Right lobe of liver (tissue), 6 donors: ENCODE measurements around the gene ATP5F1D. TPM values are rescaled to one million over a fixed set of nuclear protein-coding genes. Genes with fewer than 3 reads are reported as not detected.

Experiments
- ATAC-seq, 4 donors: fragments of 200-7000 bp; cut with Tn5 transposase; one replicate each; pipeline ENCODE4 v1.9.1; 2020; ENCODE audit warnings: mild to moderate bottlenecking in 4 of 4, moderate library complexity in 4 of 4
- DNase-seq, 3 donors: peaks; one replicate each; pipeline ENCODE4 v3.0.0-alpha.2; 2020
- H3K27ac ChIP-seq, 3 donors: fragments of 200-600 bp; one replicate each; pipeline ENCODE4 v1.8.0; 2022
- H3K27me3 ChIP-seq, 2 donors: fragments of 200-600 bp; one replicate each; pipeline ENCODE4 v1.8.0; 2022
- H3K36me3 ChIP-seq, 4 donors: fragments of 200-600 bp; sonication (generic) in 1 of 4; one replicate each; pipeline versions ENCODE4 v1.5.1 to v1.8.0; 2017 to 2022; ENCODE audit warnings: control low read depth in 1 of 4
- H3K4me1 ChIP-seq, 4 donors: fragments of 200-600 bp; sonication (generic) in 1 of 4; one replicate each; pipeline versions ENCODE4 v1.5.1 to v1.8.0; 2017 to 2022; ENCODE audit warnings: control low read depth in 1 of 4
- H3K4me3 ChIP-seq, 3 donors: fragments of 200-600 bp; one replicate each; pipeline ENCODE4 v1.8.0; 2022
- H3K9me3 ChIP-seq, 4 donors: fragments of 200-600 bp; sonication (generic) in 1 of 4; one replicate each; pipeline versions ENCODE4 v1.5.1 to v1.8.0; 2017 to 2022; ENCODE audit warnings: control low read depth in 1 of 4
- POLR2A ChIP-seq: fragments of 450-650 bp; IDR thresholded peaks from one replicate; pipeline ENCODE4 v1.6.1; 2017; ENCODE audit warnings: antibody characterized with exemption, mild to moderate bottlenecking
- whole genome bisulfite sequencing: methylation state at CpG from one replicate; pipeline ENCODE4 v1.1.6; 2018; ENCODE audit warnings: low coverage, low lambda C conversion rate; ENCODE audit not compliant: insufficient coverage; ENCODE audit errors: missing lambda C conversion rate; 5-methylcytosine and 5-hydroxymethylcytosine counted together
- intact Hi-C, 2 donors: fragments of 100-400 bp; cut with DNase I; formaldehyde crosslinking; loops; one replicate each; pipeline versions ENCODE4 v1.11.2 to v1.14.1; 2022
- total RNA-seq, 6 experiments: library from RNA; depleted of rRNA in 2 of 6; stranded (reverse); fragments of >200 nt in 2 of 6; fragmentation: NEBNext Ultra II Directional in 3 of 6; extraction: Animal tissue kit (Norgen Biotek cat#: 25700) in 3 of 6; gene quantifications; one replicate each; pipeline versions ENCODE4 v1.1.0 to v1.2.4, GENCODE V29; 2016 to 2023
- TF ChIP-seq, protein P1 (sequence below), 4 donors: fragments of 200-600 bp in 3 of 4; fragments of 450-650 bp in 1 of 4; IDR thresholded peaks; one replicate each; pipeline versions ENCODE4 v1.5.1 to v1.8.0; 2016 to 2022; ENCODE audit warnings: antibody characterized with exemption in 4 of 4, mild to moderate bottlenecking in 2 of 4
- donor health status: DM: no; HTN: yes; CAD: no.
- donor health status: DM: no; HTN: no; CAD: no.
- donor health status: DM: no; HTN: no; CAD: no.
- donor health status: DM: no; HTN: yes; CAD: no.
- donor health status: DM: no; HTN: yes; CAD: no.

Gene ATP5F1D
- total RNA-seq, 6 experiments from 2014 or later: 98.1 to 240 (median 137) TPM

DNA sequence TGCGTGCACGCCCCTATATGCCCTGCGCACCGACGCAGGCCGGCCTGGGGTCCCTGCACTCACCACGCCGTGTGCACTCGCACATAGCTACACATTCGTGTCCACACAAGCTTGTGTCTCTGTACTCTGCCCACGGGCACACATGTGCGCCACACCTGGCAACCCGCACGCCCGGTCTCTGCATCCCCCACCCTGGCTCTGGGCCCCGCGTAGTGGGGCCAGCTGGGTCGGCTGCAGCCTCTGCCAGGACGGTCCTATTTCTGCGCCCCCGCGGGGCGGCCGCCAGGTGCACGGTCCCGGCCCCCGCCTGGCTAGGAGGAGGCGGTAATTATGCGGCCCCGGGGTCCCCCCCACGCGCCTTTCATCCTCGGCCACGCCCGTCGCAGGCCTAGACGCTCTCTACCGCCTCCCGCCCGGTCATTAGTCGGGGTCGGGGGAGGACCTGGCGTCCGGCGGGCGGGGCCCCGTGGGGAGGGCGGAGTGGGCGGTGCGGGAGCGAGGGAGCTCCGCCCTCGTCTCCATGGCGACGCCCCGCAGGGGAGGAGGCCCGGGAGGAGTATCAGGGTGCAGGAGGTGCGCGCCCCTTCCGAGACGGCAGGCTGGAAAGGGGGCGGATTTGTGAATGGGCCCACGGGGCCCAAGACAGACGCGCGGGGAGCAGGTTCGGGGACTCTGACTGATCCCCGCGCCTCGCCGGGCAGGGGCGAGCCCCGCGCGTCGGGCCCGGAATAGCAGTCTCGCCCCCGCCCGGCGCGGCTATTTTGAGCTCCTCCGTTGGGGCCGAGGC lies 24.8 kb downstream of the ATP5F1D start:
- Histone ChIP-seq H3K27me3 (no peaks in the 10 kb centered on the region), H3K27ac (peak overlapping the region; percentile 36 to 68 (median 47)), H3K9me3 (no peaks in the 10 kb centered on the region), H3K4me3 (peak overlapping the region; percentile 50 to 61 (median 50)), H3K36me3 (peaks cover 0 to 7% (median 5%) of the 10 kb centered on the region in 4 donors), H3K4me1 (peaks cover 0 to 52% (median 23%) of the 10 kb centered on the region in 4 donors)
- WGBS: 2% methylated on average over 21 of the region's 84 CpGs
- peak; percentile 11 for TF ChIP-seq POLR2A
- TF ChIP-seq, protein P1, sequence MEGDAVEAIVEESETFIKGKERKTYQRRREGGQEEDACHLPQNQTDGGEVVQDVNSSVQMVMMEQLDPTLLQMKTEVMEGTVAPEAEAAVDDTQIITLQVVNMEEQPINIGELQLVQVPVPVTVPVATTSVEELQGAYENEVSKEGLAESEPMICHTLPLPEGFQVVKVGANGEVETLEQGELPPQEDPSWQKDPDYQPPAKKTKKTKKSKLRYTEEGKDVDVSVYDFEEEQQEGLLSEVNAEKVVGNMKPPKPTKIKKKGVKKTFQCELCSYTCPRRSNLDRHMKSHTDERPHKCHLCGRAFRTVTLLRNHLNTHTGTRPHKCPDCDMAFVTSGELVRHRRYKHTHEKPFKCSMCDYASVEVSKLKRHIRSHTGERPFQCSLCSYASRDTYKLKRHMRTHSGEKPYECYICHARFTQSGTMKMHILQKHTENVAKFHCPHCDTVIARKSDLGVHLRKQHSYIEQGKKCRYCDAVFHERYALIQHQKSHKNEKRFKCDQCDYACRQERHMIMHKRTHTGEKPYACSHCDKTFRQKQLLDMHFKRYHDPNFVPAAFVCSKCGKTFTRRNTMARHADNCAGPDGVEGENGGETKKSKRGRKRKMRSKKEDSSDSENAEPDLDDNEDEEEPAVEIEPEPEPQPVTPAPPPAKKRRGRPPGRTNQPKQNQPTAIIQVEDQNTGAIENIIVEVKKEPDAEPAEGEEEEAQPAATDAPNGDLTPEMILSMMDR (IDR thresholded peaks at IDR 0.05): no peak
- DNase-seq: peak; percentile 95 to 96 (median 96)
- intact Hi-C loops: no loop called here
- ATAC-seq: peak; percentile 42 to 60 (median 54)

DNA sequence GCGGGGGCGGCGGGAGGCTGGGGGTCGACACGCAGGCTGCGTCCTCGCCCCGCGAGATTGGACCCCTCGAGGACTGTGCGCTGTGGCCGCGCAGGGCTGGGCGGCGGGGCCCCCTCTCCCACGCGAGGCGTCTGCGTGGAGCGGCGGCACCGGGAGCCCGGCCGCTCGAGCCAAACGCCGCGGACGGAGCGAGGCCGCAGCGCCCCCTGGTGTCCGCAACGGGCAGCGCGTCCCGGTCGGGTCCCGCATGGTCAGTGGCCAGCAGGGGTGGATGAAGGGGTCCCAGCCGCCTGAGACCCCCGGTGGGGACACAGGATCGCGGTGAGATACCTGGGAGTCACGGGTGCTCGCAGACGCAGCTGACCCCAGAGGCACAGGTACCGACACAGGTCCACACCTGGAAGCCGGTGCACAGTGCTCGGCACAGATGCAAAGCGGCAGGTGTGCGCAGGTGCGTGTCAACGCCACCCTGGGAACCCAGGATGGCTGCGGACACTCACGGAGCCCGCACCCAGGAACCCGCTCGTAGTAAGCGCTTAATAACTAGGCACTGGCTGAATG lies 25.4 kb downstream of the ATP5F1D start:
- Histone ChIP-seq H3K27ac (peak overlapping the region; percentile 36 to 68 (median 47)), H3K4me1 (peaks cover 0 to 52% (median 23%) of the 10 kb centered on the region in 4 donors), H3K27me3 (no peaks in the 10 kb centered on the region), H3K36me3 (peaks cover 3 to 13% (median 8%) of the 10 kb centered on the region in 4 donors), H3K4me3 (peak overlapping the region; percentile 50 to 61 (median 50)), H3K9me3 (no peaks in the 10 kb centered on the region)
- DNase-seq: peak; percentile 80 to 84 (median 80)
- peak; percentile 5 to 48 (median 22) for ATAC-seq
- intact Hi-C loops: loop anchor here in 1 of 2 donors (1.0 kb wide), 1 partner anchor 23 kb away; no protein-coding TSS in a partner anchor
- TF ChIP-seq, protein P1 (IDR thresholded peaks at IDR 0.05): peak; percentile 97 to 99 (median 98)
- TF ChIP-seq POLR2A: no peak
- 3% methylated on average over 10 of the region's 59 CpGs for WGBS

DNA sequence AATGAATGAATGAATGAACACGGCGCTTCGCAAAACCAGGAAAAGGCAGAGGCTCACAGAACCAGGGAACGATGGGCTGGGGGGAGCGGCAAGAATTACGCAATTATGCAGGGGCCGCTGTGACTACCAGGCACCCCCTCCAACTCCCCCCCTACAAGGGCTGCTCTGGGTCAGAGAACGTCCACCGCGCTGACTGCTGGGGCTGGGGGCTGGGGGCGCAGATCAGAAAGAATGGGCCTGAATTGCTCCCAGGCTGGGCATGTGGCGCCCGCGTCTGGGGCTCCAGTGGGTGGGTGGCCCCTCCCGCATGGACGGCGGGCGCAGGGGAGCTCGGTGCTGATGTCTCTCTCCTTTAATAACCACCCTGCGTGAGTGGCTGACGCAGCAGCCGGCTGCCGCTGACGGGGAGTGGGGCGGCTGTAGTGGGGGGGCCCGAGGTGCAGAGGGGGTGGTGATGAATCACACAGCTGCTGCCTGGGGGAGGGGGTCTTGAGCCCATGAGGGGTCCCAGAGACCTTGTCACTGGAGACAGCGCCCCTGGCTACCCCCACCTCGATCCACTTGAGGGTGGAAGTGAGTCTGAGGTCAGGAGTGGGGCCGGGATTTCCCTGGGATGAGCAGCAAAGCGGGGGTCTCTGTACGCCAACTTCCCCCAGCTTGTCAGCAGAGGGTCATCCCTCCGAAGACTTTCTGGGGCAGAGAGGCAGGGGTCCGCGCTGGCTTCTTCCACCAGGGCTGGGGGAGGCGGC lies 26.1 kb downstream of the ATP5F1D start:
- H3K4me3 ChIP-seq: no peak overlapping the region
- ATAC-seq (no peak), DNase-seq (peak in 1 of 3 donors; percentile 56)
- peaks cover 3 to 20% (median 14%) of the 10 kb centered on the region in 4 donors for H3K36me3 ChIP-seq
- no peak overlapping the region for H3K27ac ChIP-seq
- H3K9me3 ChIP-seq: no peaks in the 10 kb centered on the region
- H3K4me1 ChIP-seq: peaks cover 0 to 53% (median 20%) of the 10 kb centered on the region in 4 donors
- no peaks in the 10 kb centered on the region for H3K27me3 ChIP-seq
- 30% methylated on average over 12 of the region's 35 CpGs for WGBS
- no peak for TF ChIP-seq POLR2A
- TF ChIP-seq, protein P1 (IDR thresholded peaks at IDR 0.05): no peak
- intact Hi-C loops: loop anchor here in 1 of 2 donors (1.0 kb wide), 1 partner anchor 23 kb away; no protein-coding TSS in a partner anchor
